ES-I3 (cell line): Measurements from ENCODE around the gene IPO8.
"Not testable (repeated sequence)": the region's sequence is repeated elsewhere in the genome, so short reads cannot be mapped to it uniquely, and the experiment has no call there.

Experiments
- H3K36me3 ChIP-seq: 2 replicates; pipeline ENCODE4 v1.6.1; 2013; ENCODE audit warnings: mild to moderate bottlenecking, low read length, control low read depth, moderate library complexity; ENCODE audit not compliant: insufficient read depth
- H3K4me1 ChIP-seq: 2 replicates; pipeline ENCODE4 v1.6.1; 2013; ENCODE audit warnings: mild to moderate bottlenecking, control low read depth, low read length; ENCODE audit not compliant: insufficient read depth
- H3K9ac ChIP-seq: 2 replicates; pipeline ENCODE4 v1.6.1; 2013; ENCODE audit warnings: low read depth, mild to moderate bottlenecking, low read length, moderate library complexity
- H3K9me3 ChIP-seq: 2 replicates; pipeline ENCODE4 v1.6.1; 2013; ENCODE audit warnings: mild to moderate bottlenecking, low read length, moderate library complexity; ENCODE audit not compliant: control insufficient read depth, insufficient read depth

IPO8 gene

DNA sequence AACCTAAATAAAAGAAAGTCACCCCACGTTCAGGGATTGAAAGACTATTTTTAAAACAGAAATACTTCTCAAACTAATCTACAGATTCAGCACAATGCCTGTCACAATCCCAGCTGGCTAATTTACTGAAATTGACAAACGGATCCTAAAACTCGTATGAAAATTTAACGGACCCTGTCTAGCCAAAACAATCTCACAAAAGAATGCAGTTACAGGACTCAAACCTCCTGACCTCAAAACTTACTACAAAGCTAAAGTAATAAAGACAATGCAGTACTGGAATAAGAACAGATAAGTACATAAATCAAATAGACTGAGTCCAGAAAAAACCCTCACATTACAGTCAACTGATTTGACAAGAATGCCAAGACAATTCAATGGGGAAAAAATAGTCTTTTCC, 48.8 kb downstream of the IPO8 start:
- no peaks in the 10 kb centered on the region for H3K36me3 ChIP-seq
- H3K9me3 ChIP-seq = no peaks in the 10 kb centered on the region
- H3K9ac ChIP-seq = no peak overlapping the region
- peaks cover 11% of the 10 kb centered on the region for H3K4me1 ChIP-seq

DNA sequence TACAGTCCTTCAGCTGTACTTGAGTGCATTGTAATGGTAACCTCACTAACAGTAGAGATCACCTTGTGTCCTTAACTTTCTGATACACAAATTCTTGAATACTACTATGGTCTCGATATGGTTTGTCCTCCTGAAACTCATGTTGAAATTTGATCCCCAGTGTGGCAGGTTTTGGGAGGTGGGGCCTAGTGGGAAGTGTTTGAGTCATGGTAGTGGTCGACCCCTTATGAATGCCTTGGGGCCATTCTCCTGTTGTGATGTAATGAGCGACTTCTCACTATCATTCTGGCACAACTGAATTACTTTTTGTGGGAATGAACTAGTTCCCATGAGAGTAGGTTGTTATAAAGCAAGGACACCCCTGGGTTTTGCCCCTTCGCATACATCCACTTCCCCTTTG, 52.3 kb downstream of the IPO8 start:
- Histone ChIP-seq H3K9ac (no peak overlapping the region), H3K9me3 (no peaks in the 10 kb centered on the region)

DNA sequence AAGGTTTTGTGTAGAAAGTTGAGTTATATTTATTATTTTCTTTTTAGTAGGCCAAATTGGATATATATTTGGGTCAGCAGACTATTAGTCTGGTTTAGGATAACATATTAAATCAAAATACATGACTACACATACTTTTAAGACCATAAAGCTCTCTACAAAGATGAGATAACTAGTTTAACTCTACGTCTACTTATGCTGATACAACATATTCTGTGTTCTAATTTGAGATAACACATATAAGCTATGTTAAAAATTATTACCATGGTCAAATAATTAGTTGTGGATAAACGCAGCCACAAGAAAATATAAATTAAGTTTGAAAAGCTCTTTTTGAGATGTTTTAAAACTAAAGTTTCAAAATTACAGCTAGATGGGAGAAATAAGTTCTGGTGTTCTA, 55.3 kb downstream of the IPO8 start:
- Histone ChIP-seq H3K36me3 (no peaks in the 10 kb centered on the region), H3K9ac (no peak overlapping the region), H3K4me1 (peaks cover 11% of the 10 kb centered on the region), H3K9me3 (no peaks in the 10 kb centered on the region)

More for the DNA sequence above, 52.3 kb downstream of the IPO8 start:
- Histone ChIP-seq H3K36me3 (no peaks in the 10 kb centered on the region), H3K4me1 (peaks cover 11% of the 10 kb centered on the region)

DNA sequence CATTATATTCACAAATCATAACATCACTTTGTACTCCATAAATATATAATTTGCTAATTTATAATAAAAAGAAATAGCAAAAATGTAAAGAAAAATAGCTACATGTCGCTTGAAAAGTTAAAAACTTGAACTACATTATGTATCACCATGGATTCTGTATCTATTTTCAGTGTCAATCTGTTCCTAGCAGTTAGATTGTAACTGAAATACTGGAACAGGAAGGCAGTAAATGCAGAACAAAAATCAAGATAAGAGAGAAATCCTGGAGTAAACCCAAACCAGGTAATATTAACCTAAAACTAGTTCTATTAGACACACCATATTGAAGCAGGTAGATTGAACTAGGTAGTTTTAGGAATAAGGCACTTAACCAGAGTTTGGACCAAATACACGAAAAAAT, 60.3 kb downstream of the IPO8 start:
- Histone ChIP-seq H3K36me3 (no peaks in the 10 kb centered on the region; the same call in 1 of the 2 replicates), H3K9ac (no peak overlapping the region), H3K9me3 (no peaks in the 10 kb centered on the region), H3K4me1 (no peaks in the 10 kb centered on the region)

DNA sequence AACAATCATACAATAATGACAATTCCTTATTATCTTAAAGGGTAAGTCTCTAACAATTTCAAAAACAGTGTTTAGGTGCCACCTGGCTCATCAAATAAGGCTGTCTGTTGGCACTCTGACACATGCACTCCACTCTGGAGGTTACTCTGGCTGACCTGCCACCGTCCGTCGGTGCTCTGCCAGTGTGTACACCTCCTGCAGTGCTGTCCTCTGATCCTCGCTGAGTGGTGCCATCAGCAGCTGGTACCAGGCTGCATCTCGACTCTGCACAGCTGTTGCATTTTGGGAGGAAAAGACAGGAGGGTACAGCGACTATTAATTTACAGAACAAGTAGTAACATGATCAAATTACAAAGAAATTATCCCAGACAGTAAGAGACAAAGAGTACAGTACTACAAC, 63.9 kb downstream of the IPO8 start:
- no peak overlapping the region for H3K9ac ChIP-seq
- H3K4me1 ChIP-seq = no peaks in the 10 kb centered on the region
- no peaks in the 10 kb centered on the region for H3K9me3 ChIP-seq
- no peaks in the 10 kb centered on the region; the same call in 1 of the 2 replicates for H3K36me3 ChIP-seq

DNA sequence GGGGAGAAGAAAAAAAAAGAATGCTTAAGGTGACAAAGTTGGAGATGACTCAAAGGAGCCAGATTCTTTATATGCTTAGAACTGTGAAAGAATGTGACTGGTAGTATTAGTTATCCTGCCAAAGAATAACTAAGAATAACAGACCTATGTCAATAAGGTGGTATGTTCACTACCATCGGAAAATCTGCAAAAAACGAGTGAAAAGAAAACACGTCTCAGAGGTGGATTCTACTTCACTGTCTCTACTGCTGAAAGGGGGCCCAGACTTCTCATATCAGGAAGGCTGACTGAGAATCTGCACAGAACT, 64.7 kb downstream of the IPO8 start:
- no peaks in the 10 kb centered on the region; the same call in 1 of the 2 replicates for H3K36me3 ChIP-seq
- no peaks in the 10 kb centered on the region for H3K9me3 ChIP-seq

DNA sequence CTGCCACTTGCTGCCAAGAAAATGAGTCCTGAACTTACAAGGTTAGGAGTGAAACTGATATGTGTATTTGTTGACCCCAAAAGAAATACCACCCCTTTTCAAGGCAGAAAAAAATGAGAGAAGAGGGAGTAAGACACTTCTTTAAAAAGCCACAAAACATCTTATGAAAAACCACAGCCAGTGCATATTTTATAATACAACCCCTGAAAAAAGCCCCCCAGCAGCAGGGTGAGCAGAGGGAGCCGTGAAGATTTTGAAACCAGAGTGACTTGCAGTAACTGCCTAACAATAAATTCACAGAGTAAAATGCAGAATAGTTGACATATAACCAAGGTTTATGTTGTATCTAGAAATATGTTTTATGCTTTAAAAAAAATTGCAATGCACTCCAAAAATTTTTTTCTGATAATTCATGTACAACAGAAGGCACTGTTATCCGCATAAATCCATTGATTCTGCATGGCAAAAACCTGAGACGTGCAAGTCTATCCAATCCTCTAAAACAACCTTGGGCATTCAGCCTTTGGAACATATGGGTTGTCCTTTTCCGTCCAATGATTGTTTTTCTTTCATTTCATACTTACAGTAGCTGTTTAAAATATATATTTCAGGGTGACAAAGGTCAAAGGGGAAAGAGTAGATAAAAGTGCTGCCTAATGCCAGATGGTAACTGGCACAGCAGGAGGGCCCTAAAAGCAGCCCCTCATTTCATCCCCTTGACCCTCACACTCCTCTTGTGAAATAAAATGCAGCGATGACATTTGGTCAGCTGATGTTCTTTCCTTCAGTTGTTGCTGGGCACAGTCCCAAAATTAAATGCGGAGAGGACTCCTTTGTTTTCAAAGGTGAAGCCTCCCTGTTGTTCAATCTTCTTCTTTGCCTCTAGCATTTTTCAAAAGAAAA, 65.3 kb downstream of the IPO8 start:
- Histone ChIP-seq H3K9ac (no peak overlapping the region), H3K36me3 (no peaks in the 10 kb centered on the region; the same call in 1 of the 2 replicates), H3K9me3 (no peaks in the 10 kb centered on the region), H3K4me1 (no peaks in the 10 kb centered on the region)

More for the DNA sequence above, 64.7 kb downstream of the IPO8 start:
- Histone ChIP-seq H3K9ac (no peak overlapping the region), H3K4me1 (no peaks in the 10 kb centered on the region)

DNA sequence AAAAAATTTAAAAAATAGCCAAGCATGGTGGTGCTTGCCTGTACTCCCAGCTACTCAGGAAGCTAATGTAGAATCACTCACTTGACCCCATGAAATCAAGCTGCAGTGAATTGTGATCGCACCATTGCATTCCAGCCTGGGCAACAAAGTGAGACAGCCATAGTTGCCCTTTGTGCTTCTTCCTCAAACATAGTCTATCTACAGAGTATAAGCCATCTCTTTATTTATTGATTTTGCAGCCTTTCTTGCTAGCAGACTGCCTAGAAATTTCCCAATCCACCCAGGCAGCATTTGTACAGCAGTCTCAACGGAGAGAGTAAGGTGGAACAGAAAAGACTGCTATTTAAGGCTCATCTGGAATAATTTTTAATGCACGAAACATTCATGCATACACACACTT, 68.8 kb downstream of the IPO8 start:
- H3K9ac ChIP-seq = no peak overlapping the region
- H3K36me3 ChIP-seq = no peaks in the 10 kb centered on the region
- H3K9me3 ChIP-seq = no peaks in the 10 kb centered on the region

DNA sequence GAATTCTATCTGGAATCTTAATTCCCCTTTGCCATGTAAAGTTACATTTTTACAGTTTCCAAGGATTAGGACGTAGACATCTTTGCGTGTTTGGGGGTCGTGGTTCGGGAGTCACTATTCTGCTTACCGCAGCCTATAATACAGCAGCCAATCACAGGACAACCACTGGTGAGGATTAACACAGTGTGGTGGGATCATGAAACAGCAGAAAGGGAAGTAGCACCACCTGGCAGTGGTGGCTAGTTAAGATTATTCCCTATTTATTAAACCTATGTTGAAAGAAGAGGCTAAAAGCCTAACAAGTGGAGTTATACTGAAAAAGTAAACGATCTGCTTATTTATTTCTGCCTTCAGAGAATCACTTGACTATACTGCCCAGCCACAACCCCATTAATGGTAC, 71.7 kb downstream of the IPO8 start:
- no peak overlapping the region for H3K9ac ChIP-seq
- H3K36me3 ChIP-seq = no peaks in the 10 kb centered on the region; the same call in 1 of the 2 replicates
- no peaks in the 10 kb centered on the region for H3K9me3 ChIP-seq
- H3K4me1 ChIP-seq = no peaks in the 10 kb centered on the region

More for the DNA sequence above, 68.8 kb downstream of the IPO8 start:
- no peaks in the 10 kb centered on the region for H3K4me1 ChIP-seq

DNA sequence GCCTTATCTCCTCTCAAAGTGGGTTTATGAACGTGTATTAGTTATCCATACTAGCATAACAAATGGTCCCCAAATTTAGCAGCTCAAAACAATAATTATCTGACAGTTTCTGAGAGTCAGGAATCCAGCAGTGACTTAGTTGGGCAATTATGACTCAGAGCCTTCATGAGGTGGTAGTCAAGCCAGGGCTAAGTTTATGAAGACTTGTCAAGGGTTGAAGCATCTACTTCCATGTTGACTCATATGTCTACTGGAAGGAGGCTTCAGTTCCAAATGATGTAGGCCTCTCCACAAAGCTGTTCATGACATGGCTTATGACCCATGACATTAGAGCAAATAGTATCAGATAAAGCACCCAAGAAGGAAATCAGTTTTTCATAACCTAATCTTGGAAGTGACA, 73.2 kb downstream of the IPO8 start:
- Histone ChIP-seq H3K9me3 (no peaks in the 10 kb centered on the region), H3K36me3 (no peaks in the 10 kb centered on the region; the same call in 1 of the 2 replicates), H3K9ac (no peak overlapping the region), H3K4me1 (no peaks in the 10 kb centered on the region)

DNA sequence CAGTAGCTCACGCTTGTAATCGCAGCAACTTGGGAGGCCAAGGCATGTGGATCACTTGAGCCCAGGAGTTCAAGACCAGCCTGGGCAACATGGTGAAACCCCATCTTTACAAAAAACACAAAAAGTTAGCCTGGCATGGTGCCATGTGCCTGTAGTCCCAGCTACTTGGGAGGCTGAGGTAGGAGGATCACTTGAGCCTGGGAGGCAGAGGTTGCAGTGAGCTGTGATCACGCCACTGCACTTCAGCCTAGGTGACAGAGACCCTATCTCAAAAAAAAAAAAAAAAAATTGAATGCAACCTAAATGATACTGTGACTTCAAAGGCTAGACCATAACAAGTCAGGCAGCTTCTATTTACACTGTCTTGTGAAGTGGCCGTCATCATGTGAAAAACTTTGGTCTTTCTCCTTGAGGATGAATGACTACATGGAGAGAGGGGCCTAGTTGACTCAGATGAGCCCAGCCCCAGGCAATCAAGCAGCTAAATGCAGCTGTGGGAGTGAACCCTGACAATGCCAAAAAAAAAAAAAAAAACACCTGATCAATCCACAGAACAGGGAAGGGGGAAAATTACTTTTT, 73.9 kb downstream of the IPO8 start:
- not testable (repeated sequence) for H3K36me3 ChIP-seq, H3K9me3 ChIP-seq, H3K4me1 ChIP-seq, H3K9ac ChIP-seq

DNA sequence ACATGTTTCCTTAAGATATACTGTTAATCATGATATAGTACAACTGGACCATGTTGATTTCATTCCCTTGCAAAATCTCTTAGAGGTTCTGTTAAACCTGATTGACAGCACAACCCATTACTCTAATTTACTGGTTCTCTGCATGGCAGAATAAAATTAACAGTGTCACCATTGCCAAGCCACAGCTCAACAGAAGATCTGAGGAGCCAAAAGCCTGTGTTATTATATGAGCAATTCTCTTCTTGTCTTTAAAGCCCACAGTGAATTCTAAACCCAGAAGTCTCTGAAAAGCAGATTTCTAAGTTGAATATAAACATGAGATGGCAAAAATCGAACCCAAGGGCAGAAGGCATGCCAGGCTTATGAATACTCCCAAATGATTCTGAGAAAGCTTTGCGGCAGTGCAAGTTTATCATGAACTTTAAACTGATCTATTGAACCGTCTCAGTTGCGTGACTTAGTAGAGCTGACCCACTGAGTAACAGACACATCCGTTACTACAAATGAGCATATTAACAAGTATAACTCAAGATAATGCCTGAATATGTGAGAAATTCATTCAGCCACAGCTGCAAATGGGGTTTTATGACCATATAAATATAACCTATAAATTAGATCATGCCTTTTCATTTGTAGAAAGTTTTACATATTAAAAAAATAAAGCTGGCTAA, 78.2 kb downstream of the IPO8 start:
- H3K9ac ChIP-seq = no peak overlapping the region
- H3K9me3 ChIP-seq = no peaks in the 10 kb centered on the region
- H3K4me1 ChIP-seq = no peaks in the 10 kb centered on the region
- H3K36me3 ChIP-seq = no peaks in the 10 kb centered on the region; the same call in 1 of the 2 replicates

DNA sequence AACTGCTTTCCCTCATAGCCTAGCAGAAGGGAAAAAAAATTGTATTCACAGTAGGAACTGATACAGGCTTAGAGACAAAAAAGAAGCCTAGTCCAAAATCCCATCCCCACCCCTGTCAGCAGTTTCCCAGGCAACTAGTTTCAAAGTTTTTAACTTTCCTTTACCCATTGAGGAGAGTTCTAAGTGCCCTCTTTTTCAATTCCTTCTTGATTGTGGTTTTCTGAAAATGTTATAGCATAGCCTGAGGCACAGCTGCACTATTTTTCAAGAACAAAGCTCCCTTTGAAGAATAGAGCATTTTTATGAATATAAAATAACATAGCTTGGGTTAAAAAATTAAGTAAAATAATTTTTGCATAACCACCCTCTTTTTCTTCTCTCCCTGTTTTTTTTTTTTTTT, 81.6 kb downstream of the IPO8 start:
- Histone ChIP-seq H3K9me3 (no peaks in the 10 kb centered on the region), H3K36me3 (no peaks in the 10 kb centered on the region)

DNA sequence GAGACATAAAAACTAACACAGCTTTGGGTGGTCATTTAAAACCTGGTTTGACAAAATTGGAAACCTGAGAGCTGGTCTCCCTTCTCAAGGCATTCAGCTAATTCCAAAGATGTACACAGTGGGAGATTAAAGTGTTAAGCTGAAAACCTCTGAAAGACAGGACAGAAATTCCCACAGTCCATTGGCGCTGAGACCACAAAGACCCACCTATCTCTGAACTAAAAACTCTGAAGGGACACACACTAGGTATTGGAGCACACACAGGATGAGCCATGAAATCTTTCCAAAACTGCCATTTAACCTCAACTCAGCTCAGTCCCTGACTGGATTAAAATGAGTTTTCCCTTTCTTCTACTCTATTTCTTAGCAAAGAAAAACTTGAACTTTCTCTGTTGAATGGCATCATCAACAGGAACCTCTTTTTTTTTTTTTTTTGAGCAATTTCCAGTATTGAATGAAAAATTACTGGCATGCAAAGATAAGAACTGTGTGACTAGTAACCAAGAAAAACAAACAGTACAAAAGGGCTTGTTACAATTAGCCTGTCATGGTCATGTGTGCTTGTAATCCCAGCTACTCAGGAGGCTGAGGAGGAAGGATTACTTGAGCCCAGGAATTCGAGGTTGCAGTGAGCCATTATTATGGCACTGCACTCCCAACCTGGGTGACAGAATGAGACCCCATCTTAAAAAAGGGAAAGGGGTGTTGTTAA, 82.4 kb downstream of the IPO8 start:
- Histone ChIP-seq H3K9me3 (no peaks in the 10 kb centered on the region), H3K4me1 (no peaks in the 10 kb centered on the region), H3K36me3 (no peaks in the 10 kb centered on the region), H3K9ac (no peak overlapping the region)

More for the DNA sequence above, 81.6 kb downstream of the IPO8 start:
- no peak overlapping the region for H3K9ac ChIP-seq
- H3K4me1 ChIP-seq = no peaks in the 10 kb centered on the region
